ENCODE measurements around the gene ZFAND3.

ZFAND3 gene

DNA sequence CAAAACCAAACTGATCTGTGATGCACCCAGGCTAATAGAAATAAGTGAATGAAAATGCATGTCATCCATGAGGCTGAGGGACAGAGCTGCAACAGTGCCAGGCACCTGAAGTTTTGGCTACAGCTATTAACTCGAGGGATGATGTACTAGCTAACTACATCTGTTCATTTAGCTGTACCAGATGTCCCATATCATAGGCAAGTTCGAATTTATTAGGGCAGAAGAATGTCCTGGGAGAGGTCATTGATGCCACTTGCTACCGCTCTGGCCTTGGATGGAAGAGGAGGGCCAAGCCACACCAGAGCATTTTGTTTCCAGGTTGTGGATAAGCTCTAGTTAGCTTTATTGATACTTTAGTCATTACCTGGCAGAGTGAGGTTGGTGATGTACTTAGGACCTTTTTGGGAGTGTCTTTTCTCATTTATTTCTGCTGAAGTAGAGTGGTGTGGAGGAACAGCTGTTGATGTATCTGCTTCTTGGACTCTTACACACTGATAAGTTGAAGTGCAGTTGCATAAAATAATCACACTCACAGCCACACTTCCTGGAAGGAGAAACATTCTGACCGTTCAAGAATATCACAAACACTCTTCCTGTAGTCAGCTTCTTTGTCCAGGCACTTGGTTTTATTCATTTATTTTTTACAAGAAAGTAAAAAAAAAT is 8.2 kb downstream of the ZFAND3 start:
- DNase-seq, result no peak

DNA sequence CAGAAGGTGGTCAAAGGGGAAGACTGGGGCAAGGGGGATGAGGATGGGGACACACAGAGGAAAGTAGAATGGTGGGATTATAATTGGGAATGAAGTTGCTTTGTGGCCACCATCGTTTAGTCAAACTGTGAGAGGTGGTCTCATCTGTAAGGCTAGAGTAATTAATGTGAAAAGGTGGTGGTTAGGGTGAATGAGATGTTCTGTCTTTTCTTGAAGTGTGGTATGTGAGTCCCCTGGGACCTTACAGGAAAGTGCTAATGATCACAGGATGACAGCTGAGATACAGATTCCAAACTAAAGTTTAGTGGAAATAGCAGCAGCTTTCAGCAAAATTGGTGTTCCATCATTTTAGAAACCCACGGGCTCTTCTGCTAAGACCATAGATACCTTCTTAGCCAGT is 10.7 kb downstream of the ZFAND3 start:
- DNase-seq, result no peak

DNA sequence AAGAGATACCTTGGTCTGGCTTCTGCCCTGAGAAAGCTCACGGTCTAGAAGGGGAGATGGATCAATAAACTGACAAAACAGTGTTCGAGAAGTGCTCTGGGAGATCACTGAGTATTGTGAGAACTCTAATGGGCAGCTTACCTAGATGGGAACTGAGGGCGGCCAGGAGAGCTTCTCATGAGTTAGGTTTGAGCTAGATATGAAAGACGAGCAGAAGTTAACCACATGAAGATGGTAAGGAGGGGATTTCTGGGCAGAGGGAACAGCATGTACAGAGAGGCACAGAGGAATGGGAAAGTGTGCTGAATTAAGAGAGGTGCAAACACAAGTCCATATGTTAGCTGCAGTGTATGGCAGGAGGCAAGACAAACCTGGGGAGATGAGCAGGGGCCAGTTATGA is 11.9 kb downstream of the ZFAND3 start:
- DNase-seq, result no peak

DNA sequence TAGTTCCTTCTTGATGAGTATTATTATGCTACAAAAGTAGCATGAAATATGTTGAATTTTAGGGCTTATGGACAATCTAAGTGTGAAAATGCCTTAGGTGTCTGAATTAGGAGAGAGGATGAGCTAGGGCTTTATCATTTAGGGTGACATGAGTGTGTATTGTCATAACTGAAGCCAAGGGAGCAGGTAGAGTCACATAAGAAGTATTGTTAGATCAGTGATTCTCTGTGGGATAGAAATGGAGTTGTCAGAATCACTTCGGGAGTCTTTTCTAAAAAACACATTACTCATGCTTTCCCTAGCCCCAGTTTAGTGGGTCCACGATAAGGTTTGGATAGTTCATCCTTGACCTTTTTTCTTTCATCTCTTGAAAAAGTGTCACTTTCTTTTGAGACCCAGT is 16.4 kb downstream of the ZFAND3 start:
- no peak for DNase-seq

DNA sequence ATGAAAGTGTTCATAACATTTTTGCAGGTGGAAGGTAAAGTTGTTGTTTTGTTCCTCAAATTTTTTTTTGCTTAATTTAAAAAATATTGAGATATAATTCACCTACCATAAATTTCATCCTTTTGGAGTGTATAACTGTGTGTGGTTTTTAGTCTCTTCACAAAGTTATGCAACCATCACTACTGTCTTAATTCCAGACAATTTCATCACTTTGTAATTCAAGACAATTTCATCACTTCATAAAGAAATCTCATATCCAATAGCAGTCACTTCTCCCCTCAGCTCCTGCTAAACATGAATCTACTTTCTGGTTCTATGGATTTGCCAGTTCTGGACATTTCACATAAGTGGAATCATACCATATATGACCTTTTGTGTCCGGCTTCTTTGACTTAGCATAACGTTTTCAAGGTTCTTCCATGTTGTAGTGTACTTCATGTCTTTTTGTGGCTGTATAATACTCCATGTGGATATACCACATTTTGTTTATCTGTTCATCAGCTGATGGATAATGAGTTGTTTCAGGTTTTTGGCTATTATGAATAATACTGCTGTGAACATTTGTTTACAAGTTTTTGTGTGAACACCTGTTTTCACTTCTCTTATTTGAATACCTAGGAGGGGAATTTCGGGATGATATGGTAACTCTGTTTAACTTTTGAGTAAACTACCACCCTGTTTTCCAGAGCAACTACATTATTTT is 18.8 kb downstream of the ZFAND3 start:
- no peak for DNase-seq

DNA sequence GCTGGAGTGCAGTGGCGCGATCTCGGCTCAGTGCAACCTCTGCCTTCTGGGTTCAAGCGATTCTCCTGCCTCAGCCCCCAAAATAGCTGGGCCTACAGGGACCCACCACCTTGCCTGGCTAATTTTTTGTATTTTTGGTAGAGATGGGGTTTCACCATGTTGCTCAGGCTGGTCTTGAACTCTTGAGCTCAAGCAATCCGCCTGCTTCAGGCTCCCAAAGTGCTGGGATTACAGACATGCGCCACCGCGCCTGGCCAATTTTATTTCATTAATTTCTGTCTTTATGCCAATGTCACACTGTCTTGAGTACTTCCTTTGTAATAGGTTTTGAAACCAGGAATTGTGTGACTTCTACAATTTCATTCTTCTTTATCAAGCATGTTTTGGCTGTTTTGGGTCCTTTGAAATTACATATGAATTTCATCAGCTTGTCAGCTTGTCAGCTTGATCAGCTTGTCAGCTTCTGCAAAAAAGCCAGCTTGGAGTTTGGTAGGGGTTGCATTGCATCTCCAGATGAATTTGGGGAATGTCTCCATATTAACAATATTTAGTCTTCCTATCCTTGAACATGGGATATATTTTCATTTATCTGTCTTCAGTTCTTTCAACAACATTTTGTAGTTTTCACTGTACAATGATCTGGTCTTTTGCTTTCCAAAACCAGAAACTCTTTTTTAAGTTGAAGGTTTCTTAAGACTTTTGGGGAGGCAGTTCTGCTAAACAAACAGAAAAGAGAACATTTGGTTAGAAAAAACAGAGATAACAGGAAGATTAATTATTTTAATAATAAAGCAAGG is 20.8 kb downstream of the ZFAND3 start:
- DNase-seq, result no peak

DNA sequence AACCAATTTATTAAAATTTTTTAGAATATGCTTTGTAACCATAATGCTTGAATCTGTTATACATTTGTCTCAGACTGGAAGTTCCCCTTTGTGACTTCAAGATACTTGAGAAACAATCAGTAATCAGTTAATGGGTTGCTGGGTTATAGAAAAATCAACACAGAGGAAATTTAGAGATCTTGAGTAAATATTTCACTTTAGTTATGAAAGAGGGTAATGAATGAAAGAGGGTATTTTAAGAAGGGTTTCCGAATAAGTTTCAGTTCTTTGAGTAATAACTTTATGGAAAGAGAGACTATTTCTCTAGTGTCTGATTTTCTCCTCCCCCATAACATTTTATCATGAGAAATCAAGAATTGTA is 21.4 kb downstream of the ZFAND3 start:
- no peak for DNase-seq

DNA sequence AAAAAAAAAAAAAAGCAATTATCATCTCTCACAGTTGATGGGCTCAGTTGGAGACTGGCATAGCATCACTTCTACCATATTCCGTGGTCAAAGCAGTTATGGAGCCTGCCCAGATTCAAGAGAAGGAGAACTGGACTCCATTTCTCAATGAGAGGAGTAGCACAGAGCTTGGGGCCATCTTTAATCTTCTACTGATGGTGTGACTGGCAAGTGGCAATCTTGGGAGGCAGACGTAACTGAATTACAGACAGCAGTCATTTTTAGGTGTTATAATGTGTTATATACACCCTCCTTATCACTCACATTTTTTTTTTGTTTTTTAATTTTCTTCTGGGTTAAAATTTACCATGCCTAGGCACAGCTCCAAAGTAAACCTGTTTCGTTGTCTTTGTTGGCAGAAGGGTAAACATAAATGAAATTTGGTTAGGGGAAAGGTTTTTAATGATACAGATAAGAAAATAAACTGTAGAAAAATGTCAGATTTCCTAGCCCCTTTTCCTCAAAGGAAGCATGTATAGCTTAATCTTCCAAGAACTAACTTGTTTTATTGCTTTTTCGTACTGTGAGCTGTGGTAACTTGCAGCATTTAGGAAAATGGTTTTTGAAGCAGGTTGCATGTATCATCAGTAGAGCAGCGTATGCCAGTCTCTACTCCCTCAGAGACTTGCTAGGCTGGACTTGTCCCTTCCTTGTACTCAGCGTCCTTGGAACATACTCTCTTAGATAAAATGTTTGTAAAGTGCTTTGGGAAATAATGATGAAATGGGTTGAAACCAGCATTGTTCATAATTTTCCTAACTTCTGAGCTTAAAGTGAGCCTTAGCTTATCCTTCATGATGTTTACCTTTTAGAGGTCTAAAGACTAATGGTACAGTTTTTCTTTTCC is 25.7 kb downstream of the ZFAND3 start:
- no peak for DNase-seq

DNA sequence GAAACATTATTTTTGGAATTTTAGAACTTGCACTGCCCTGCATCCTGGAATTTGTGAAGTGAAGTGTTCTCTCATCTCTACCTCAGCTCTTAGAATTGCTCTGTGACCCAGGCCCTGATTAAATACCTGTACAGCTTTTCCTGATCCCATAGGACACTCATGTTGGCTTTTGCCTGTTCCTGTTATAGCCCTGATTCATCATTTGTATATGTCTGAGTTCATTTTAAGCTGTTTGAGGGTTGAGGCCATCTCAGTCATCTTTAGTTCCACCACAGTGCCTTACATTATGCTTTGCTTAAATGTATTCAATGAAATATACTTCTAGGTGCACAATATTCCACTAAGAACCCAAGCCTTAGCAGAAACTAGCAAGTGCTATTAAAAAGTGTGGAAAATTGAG is 26.4 kb downstream of the ZFAND3 start:
- no peak for DNase-seq

DNA sequence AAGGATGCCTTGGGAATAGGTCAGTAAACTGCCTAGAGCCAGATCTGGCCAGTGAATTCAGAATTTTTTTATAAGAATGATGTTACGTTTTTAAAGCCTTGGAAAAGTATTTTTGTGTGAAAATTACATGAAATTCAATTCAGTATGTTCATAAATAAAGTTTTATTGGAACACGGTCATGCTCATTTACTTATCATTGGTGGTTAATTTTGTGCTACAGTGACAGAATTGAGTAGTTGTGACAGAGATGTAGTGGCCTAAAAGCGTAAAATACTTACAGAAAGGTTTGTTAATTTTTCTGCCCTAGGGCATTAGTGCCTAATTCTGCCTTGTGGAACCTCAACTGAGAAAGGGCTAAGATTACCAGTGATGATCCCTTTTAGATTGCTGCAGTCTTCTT is 28.2 kb downstream of the ZFAND3 start:
- DNase-seq, result no peak

DNA sequence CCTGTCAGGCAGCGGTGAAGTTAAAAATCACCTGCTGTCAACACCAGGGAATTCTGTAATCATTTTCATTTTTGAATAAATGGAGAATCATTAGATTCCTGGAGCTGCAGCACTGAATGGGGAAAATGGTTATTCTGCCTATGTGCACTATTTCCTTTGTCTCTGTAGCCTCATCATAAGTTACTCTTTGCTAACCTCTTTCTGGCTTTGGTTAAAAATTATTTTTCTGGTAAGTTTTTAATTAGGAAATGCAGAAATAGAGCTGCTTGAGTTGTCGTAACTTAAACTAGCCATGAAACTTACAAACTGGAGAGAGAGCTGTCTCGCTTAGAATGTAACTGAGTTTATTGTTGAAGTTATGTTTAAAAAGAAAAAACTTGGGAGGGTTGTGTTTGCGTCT is 28.8 kb downstream of the ZFAND3 start:
- no peak for DNase-seq

DNA sequence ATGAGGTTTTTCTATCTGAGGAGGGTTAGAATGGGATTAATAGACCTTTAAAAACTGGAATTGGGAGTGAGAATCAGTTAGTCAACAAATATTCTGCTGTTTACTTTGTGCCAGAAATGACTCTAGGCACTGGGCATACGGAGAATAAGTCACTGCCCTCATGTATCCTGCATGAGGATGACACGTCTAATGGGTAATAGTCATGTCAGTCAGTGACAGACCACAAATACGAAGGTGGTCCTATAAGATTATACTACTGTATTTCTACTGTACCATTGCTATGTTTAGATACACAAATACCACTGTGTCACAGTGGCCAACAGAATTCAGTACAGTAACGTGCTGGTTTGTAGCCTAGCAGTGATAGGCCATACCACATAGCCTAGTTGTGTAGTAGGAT is 30.7 kb downstream of the ZFAND3 start:
- DNase-seq, result no peak

DNA sequence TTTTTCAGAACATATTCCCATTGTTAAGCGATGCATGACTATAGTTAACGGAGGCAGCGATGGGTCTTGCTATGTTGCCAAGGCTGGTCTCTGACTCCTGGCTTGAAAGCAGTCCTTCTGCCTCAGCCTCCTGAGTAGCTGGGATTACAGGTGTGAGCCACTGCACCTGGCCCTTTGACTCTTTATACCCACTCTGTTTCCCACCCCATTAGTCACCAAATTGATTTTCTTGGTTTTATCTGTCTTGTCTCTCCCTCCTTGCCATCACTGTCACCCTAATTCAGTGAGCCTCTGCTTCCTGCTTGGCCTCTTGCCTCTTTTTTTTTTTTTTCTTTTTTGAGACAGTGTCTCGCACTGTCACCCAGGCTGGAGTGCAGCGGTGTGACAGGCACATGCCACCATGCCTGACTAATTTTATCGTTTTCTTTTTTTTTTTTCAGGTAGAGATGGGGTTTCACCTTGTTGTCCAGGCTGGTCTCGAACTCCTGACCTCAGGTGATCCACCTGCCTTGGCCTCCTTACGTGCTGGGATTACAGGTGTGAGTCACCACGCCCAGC is 31.3 kb downstream of the ZFAND3 start:
- DNase-seq, result no peak

DNA sequence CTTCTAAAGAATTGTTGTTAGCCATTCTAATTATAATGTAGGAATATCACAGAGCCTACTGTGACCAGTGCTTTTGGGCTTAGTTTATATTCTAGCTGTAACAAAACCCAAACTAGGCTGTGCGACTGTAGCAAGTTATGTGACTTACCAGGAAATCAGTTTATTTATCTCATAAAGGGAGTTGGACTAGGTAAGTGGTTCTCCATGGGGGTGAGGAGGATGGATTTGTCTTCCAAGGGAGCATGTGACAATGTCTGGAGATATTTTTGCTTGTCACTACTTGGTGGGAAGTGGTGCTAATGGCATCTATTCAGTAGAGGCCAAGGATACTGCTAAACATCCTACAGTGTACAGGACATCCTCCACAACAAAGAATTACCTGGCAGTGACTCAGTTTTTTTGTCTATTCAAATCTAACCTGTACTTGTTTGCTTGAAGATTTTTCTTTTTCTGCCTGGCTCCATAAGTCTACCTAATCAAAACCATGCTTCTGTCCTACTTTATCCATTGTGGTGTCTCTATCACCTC is 32.5 kb downstream of the ZFAND3 start:
- no peak for DNase-seq

DNA sequence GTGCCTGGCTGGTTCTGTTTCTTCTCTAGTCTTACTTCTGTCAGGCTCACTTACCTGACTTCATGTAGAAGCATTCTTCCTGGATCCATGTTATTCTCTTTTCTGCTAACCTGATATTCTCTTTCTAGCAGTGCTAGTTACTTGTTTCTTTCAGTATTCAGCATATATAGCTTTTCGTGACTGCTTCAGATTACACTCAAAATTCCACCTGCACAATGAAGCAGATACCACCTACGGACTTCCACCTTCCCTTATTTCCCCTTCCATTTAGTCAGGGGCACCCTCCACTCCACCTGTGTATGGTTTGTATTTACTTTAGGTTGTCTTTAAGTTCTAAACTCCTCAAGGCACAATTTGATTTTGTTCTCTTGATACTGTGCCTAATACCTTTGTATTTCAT is 36.8 kb downstream of the ZFAND3 start:
- no peak for DNase-seq

DNA sequence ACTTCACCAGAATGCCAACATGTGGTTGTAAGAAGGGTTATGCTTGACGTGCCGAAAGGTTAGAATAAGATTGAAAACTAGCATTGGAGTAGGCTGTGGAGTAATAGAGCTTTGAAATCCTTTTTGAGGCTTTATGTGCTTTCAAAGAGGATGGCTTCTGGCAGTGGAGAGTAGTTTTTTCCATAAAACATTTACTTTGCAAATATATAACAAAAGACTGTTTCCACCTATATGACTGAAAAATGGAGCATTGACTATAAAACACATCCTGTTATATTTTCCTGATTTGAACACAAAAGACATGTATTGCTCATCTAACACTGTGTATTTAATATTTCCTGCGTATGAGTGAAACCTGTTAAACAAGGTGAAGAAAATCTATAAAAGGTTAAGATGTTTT is 38.8 kb downstream of the ZFAND3 start:
- DNase-seq, result no peak

DNA sequence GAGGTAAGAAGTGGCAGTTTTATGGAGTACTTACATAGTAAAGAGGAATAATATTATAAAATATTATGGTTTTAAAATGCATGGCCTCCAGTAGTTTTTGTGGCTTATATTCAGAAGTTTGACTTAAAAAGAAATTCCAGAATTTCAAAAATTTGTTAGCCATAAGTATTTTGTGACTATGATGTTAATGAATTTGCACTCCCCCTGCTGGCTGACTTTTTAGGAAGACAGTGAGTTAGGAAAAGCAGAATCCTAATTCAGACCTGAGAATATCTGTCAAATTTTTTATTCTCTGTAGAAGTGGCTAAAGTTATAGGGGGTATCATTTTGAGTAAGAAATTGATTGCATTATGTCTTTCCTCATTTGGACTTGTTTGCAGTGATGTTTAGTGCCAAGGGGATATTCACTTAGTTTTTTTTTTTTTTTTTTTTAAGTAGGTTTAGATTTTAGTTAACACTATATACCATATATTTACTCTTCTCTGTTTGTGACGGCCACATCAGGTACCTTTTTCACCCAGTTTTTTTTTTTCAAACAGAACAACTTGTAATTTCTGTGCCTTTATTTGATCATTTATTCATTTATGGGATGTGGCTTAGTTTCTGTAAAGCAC is 40.8 kb downstream of the ZFAND3 start:
- DNase-seq, result no peak

DNA sequence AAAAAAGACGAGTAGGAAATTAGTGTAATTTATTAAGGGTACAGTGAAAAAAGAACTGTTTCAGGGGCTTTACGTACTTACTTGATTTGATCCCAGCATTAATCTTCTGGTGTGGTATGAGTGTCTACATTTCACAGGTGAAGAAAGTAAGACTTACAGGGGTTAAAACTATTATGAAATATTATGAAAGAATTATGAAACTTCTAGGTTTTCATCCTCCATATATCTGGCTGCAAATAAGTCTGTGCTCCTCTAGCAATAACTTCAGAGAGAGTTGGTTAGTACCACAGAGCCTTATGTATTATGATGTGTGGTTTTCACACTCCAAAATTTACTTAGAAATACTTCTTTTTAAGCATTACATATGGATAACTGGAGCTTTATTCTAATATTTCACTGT is 41.9 kb downstream of the ZFAND3 start:
- DNase-seq, result no peak

DNA sequence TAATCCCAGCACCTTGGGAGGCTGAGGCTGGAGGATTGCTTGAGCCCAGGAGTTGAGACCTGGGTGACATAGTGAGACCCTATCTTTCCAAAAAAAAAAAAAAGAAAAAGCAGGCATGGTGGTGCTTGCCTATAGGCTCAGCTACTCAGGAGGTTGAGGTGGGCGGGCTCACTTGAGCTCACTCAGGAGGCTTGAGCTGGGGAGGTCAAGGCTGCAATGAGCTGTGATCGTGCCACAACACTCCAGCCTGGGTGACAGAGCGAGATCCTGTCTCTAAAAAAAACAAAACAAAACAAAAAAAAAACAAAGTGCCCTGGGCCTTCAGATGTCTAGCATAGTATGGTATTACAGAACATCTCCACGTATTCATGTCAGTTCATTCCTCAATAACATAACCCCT is 42.9 kb downstream of the ZFAND3 start:
- DNase-seq, result no peak

DNA sequence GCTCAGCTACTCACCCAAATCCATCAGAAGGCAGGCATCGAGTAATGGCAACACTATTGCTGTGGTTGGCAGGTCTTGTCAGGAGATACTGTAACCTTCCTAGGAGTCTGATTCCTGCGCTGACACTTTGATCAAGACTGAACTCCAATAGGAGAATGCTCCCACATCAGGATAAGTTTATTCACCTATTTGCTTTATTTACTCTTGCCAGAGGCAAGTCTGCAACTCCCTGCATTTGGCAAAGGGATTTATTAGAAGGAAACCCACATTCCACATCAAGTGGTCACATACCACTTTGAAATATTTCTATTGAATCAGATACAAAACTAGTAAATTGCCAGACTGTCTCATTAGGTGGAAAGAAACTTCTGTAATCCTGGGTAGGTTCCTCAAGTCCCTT is 43.5 kb downstream of the ZFAND3 start:
- DNase-seq, result no peak

DNA sequence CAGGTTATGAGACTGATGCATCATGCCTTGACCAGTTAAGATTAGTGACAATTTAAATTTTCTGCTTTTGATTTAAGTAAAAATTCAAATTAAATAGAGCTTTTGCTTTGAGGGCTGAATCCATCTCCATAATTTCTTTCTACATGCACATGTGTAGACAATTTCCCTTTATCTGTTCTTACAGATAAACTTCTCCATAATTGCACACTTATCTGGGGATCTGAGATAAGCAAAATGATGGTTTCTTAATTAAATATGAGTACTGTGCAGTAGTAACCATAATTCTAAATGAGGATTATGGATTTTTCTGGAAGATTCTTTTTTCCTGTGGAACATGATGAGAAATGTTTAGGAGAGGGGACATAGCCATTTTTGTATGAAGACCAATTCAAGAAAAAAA is 44.7 kb downstream of the ZFAND3 start:
- no peak for DNase-seq

DNA sequence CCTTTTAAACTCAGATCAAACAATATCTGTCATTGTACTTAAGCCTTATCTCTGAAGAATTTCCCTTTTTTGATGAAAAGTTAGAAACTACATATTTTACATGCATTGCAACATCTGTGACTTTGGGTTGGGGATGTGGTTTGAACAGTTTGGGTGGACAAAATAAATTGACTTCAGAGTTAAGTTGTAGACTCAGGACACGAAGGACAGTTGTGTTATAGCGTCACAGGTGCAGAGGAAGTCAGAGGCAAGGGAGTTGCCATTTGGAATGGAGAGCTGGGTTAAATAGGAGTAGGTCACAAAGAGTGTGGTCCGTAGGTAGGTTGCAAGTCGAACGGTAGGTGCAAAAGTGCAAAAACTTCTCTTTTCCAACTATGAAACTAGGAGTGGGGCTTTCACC is 46.0 kb downstream of the ZFAND3 start:
- DNase-seq, result no peak

All from activated naive CD4-positive, alpha-beta T cell (primary cell).